Stomach (tissue), 9 donors: Measurements from ENCODE around the gene SOD3. TPM values are rescaled to one million over a fixed set of nuclear protein-coding genes. Genes with fewer than 3 reads are reported as not detected.

Source experiments
- DNase-seq, 2 donors: peaks; one replicate each; pipeline versions ENCODE4 v3.0.0 to v3.0.0-alpha.2; 2013 to 2019
- H3K27ac ChIP-seq, 5 donors: fragments of 200-600 bp in 4 of 5; sonication (generic) in 4 of 5; one replicate each; pipeline ENCODE4 v1.5.1; 2013 to 2019; ENCODE audit warnings: mild to moderate bottlenecking in 1 of 5, moderate library complexity in 1 of 5
- H3K27me3 ChIP-seq, 3 donors: fragments of 200-600 bp; sonication (generic); one replicate each; pipeline ENCODE4 v1.5.1; 2017 to 2019; ENCODE audit warnings: mixed run types in 1 of 3
- H3K36me3 ChIP-seq, 4 donors: fragments of 200-600 bp; sonication (generic); 1 replicate in 3 of 4; 2 replicates in 1 of 4; pipeline ENCODE4 v1.5.1; 2016 to 2019
- H3K4me1 ChIP-seq, 4 donors: fragments of 200-600 bp; sonication (generic); one replicate each; pipeline ENCODE4 v1.5.1; 2016 to 2019
- H3K4me3 ChIP-seq, 4 donors: fragments of 200-600 bp; sonication (generic) in 3 of 4; one replicate each; pipeline ENCODE4 v1.5.1; 2016 to 2019; ENCODE audit warnings: mild to moderate bottlenecking in 1 of 4
- H3K9me3 ChIP-seq, 4 donors: fragments of 200-600 bp; sonication (generic); one replicate each; pipeline ENCODE4 v1.5.1; 2016 to 2019
- CTCF ChIP-seq, 7 experiments: fragments of 450-650 bp in 4 of 7; fragments of 200-600 bp in 3 of 7; sonication (generic) in 3 of 7; IDR thresholded peaks; one replicate each; pipeline ENCODE4 v1.5.1; 2016 to 2019; ENCODE audit warnings: antibody characterized with exemption in 7 of 7, control low read depth in 2 of 7, mild to moderate bottlenecking in 1 of 7
- EP300 ChIP-seq: sonication (generic); formaldehyde crosslinking; IDR thresholded peaks from one replicate; pipeline ENCODE4 v1.6.1; 2017; ENCODE audit warnings: antibody characterized with exemption
- POLR2A ChIP-seq, 4 donors: fragments of 450-650 bp; IDR thresholded peaks; one replicate each; pipeline ENCODE4 v1.6.1; 2016; ENCODE audit warnings: antibody characterized with exemption in 4 of 4, control low read depth in 2 of 4, mild to moderate bottlenecking in 1 of 4, moderate library complexity in 1 of 4
- POLR2AphosphoS5 ChIP-seq, 3 donors: sonication (generic); formaldehyde crosslinking; IDR thresholded peaks; one replicate each; pipeline ENCODE4 v1.6.1; 2016; ENCODE audit warnings: antibody characterized with exemption in 3 of 3
- WGBS, 5 donors: extraction: QIAGEN DNeasy Blood & Tissue Kit in 3 of 5; methylation state at CpG; one replicate each; pipeline versions ENCODE4 v1.1.5 to v1.1.7; 2013 to 2018; 5-methylcytosine and 5-hydroxymethylcytosine counted together
- intact Hi-C: fragments of 100-400 bp; cut with DNase I; formaldehyde crosslinking; loops from one replicate; pipeline ENCODE4 v1.15.1; 2023; ENCODE audit warnings: low total_unique reads
- polyA plus RNA-seq, 3 donors: library from polyadenylated mRNA; stranded (reverse); fragments of 200-250 nt; gene quantifications; one replicate each; pipeline ENCODE4 v1.2.3, GENCODE V29; 2013
- total RNA-seq, 5 donors: library from RNA; depleted of rRNA; stranded (reverse); fragments of >200 nt; gene quantifications; one replicate each; pipeline versions ENCODE4 v1.1.0 to v1.2.3, GENCODE V29; 2014 to 2016
- donor health status: healthy with polysubstance abuse.
- donor health status: Bipolar disorder and iron deficiency.
- donor health status: healthy.

Gene SOD3
- total and polyA plus RNA-seq, 8 donors = 8.8 to 188 (median 39.5) TPM

GRCh38 chr4:24791043-24791442 is 4.3 kb upstream of the SOD3 start:
- no peak overlapping the region for H3K27ac ChIP-seq
- no peaks in the 10 kb centered on the region for H3K27me3 ChIP-seq
- intact Hi-C loops = no loop called here
- no peak for DNase-seq
- TF ChIP-seq POLR2A (IDR thresholded peaks at IDR 0.05) (no peak), CTCF (IDR thresholded peaks at IDR 0.05) (no peak), POLR2AphosphoS5 (IDR thresholded peaks at IDR 0.05) (no peak), EP300 (no peak)
- H3K4me1 ChIP-seq = peaks cover 8 to 27% (median 20%) of the 10 kb centered on the region in 4 donors
- no peaks in the 10 kb centered on the region for H3K36me3 ChIP-seq
- no peak overlapping the region for H3K4me3 ChIP-seq
- H3K9me3 ChIP-seq = peaks cover 0 to 2% (median 0%) of the 10 kb centered on the region in 4 donors

- no peaks in the 10 kb centered on the region for H3K9me3 ChIP-seq
- H3K27ac ChIP-seq = no peak overlapping the region
- no peaks in the 10 kb centered on the region for H3K36me3 ChIP-seq
- H3K27me3 ChIP-seq = no peaks in the 10 kb centered on the region
- no peak overlapping the region for H3K4me3 ChIP-seq
- DNase-seq = no peak
- TF ChIP-seq EP300 = no peak
- TF ChIP-seq POLR2A (IDR thresholded peaks at IDR 0.05) = no peak
- no peak for TF ChIP-seq POLR2AphosphoS5 (IDR thresholded peaks at IDR 0.05)
- TF ChIP-seq CTCF (IDR thresholded peaks at IDR 0.05) = no peak
- intact Hi-C loops = no loop called here
- WGBS, 5 donors = 25 to 44% (median 38%) methylated on average over 4 of the region's 4 CpGs
- H3K4me1 ChIP-seq = peaks cover 8 to 37% (median 24%) of the 10 kb centered on the region in 4 donors
Measured at GRCh38 chr4:24792552-24792951, 2.8 kb upstream of the SOD3 start.

GRCh38 chr4:24793219-24794005 is 2.0 kb upstream of the SOD3 start:
- Histone ChIP-seq H3K4me3 (no peak overlapping the region), H3K9me3 (no peaks in the 10 kb centered on the region), H3K27me3 (peaks cover 0 to 4% (median 0%) of the 10 kb centered on the region in 3 donors), H3K36me3 (no peaks in the 10 kb centered on the region), H3K4me1 (peaks cover 8 to 37% (median 24%) of the 10 kb centered on the region in 4 donors), H3K27ac (peak overlapping the region in 4 of 5 donors; percentile 79 to 86 (median 85))
- intact Hi-C loops = no loop called here
- 79 to 86% (median 82%) methylated on average over 8 of the region's 8 CpGs for WGBS, 5 donors
- TF ChIP-seq POLR2AphosphoS5 (IDR thresholded peaks at IDR 0.05) (no peak), CTCF (IDR thresholded peaks at IDR 0.05) (peak in 1 of 7 experiments; percentile 27), POLR2A (IDR thresholded peaks at IDR 0.05) (no peak), EP300 (no peak)
- peak in 1 of 2 donors; percentile 45 for DNase-seq

GRCh38 chr4:24794051-24794450 is 1.3 kb upstream of the SOD3 start:
- DNase-seq = no peak
- TF ChIP-seq POLR2A (IDR thresholded peaks at IDR 0.05) (no peak), EP300 (no peak), CTCF (IDR thresholded peaks at IDR 0.05) (no peak), POLR2AphosphoS5 (IDR thresholded peaks at IDR 0.05) (no peak)
- H3K36me3 ChIP-seq = no peaks in the 10 kb centered on the region
- H3K9me3 ChIP-seq = no peaks in the 10 kb centered on the region
- peaks cover 8 to 37% (median 24%) of the 10 kb centered on the region in 4 donors for H3K4me1 ChIP-seq
- H3K4me3 ChIP-seq = no peak overlapping the region
- WGBS, 5 donors = 58 to 79% (median 74%) methylated on average over 4 of the region's 4 CpGs
- H3K27me3 ChIP-seq = peaks cover 0 to 11% (median 6%) of the 10 kb centered on the region in 3 donors
- intact Hi-C loops = no loop called here
- H3K27ac ChIP-seq = peak overlapping the region in 4 of 5 donors; percentile 79 to 86 (median 85)
